HepG2 (cell line): Measurements from ENCODE around the gene PUS1. TPM values are rescaled to one million over a fixed set of nuclear protein-coding genes. Genes with fewer than 3 reads are reported as not detected.

Experiments
- ATAC-seq: fragments of 200-7000 bp; cut with Tn5 transposase; 3 replicates; pipeline ENCODE4 v1.9.1; 2020; ENCODE audit warnings: mild to moderate bottlenecking, moderate library complexity
- BruUV-seq: library from RNA; stranded (reverse); fragments of 400-500 nt; replicated peaks from 2 replicates; lab custom pipeline; 2021; lab: Mats Ljungman, UMichigan
- CTCF ChIA-PET: fragments of 300-600 bp; formaldehyde crosslinking; extraction: SDS; loops from one replicate; lab custom pipeline; 2021; ENCODE audit warnings: low total read pairs, inconsistent platforms, low intra/inter-chr PET ratio; lab: Yijun Ruan, JAX
- POLR2A ChIA-PET: fragments of 350-600 bp; sonication (Branson Sonifier 250); formaldehyde crosslinking; loops from one replicate; lab custom pipeline; 2020; ENCODE audit warnings: antibody characterized with exemption, inconsistent platforms; lab: Yijun Ruan, JAX
- DNase-seq: peaks from one replicate; pipeline ENCODE4 v3.0.0-alpha.2; 2015; ENCODE audit warnings: low spot score
- FAIRE-seq: peaks from 3 replicates; lab custom pipeline; 2011; peaks lifted over from hg19 to GRCh38; lab: Jason Lieb, UNC
- H2AFZ ChIP-seq: one replicate; pipeline ENCODE4 v1.6.1; 2011; ENCODE audit warnings: low read length, inconsistent platforms
- H3K27ac ChIP-seq: fragments of 300-600 bp; 3 replicates; pipeline ENCODE4 v1.8.0; 2011; ENCODE audit warnings: mixed run types, mild to moderate bottlenecking, mixed read lengths, low read length, inconsistent platforms; ENCODE audit not compliant: insufficient read depth; ENCODE audit errors: extremely low read length
- H3K27me3 ChIP-seq, 2 experiments: fragments of 200-600 bp in 1 of 2; 2 replicates in 1 of 2; 3 replicates in 1 of 2; pipeline versions ENCODE4 v1.6.0 to v1.8.0; 2011; ENCODE audit warnings: low read length in 2 of 2, mild to moderate bottlenecking in 2 of 2, moderate library complexity in 2 of 2, inconsistent platforms in 1 of 2; ENCODE audit not compliant: insufficient read depth in 2 of 2, control insufficient read depth in 1 of 2
- H3K36me3 ChIP-seq, 2 experiments: fragments of 200-600 bp in 1 of 2; replicated peaks in 1 of 2; 2 replicates in 1 of 2; 3 replicates in 1 of 2; pipeline versions ENCODE4 v1.5.1 to v1.8.0; 2011; ENCODE audit warnings: low read length in 2 of 2, inconsistent platforms in 1 of 2; ENCODE audit not compliant: insufficient read depth in 2 of 2, control insufficient read depth in 1 of 2
- H3K4me1 ChIP-seq: 2 replicates; pipeline ENCODE4 v1.5.1; 2012; ENCODE audit warnings: low read length, inconsistent platforms; ENCODE audit not compliant: insufficient read depth
- H3K4me2 ChIP-seq: 2 replicates; pipeline ENCODE4 v1.6.0; 2011; ENCODE audit warnings: low read depth, low read length, inconsistent platforms
- H3K4me3 ChIP-seq, 3 experiments: fragments of 200-600 bp in 1 of 3; sonication (generic), shearing (Covaris generic) in 1 of 3; replicated peaks in 1 of 3; 2 replicates each; pipeline ENCODE4 v1.5.1; 2011 to 2016; ENCODE audit warnings: low read length in 3 of 3, inconsistent platforms in 2 of 3, low read depth in 2 of 3, mild to moderate bottlenecking in 2 of 3, control low read depth in 1 of 3, mixed read lengths in 1 of 3; ENCODE audit not compliant: insufficient read depth in 1 of 3
- H3K79me2 ChIP-seq: one replicate; pipeline ENCODE4 v1.6.1; 2011; ENCODE audit warnings: low read length, inconsistent platforms; ENCODE audit not compliant: insufficient read depth
- H3K9ac ChIP-seq: 2 replicates; pipeline ENCODE4 v1.6.0; 2011; ENCODE audit warnings: mild to moderate bottlenecking, low read depth, low read length, inconsistent platforms; ENCODE audit not compliant: insufficient read depth
- H3K9me3 ChIP-seq: 2 replicates; pipeline ENCODE4 v1.5.1; 2012; ENCODE audit warnings: mild to moderate bottlenecking, low read length
- H4K20me1 ChIP-seq: 2 replicates; pipeline ENCODE4 v1.6.0; 2011; ENCODE audit warnings: inconsistent platforms, mild to moderate bottlenecking, low read length, moderate library complexity; ENCODE audit not compliant: insufficient read depth
- MED13 ChIP-seq: sonication (generic); formaldehyde crosslinking; IDR thresholded peaks from 2 replicates; pipeline ENCODE4 v1.5.0; 2020; ENCODE audit warnings: missing genetic modification reagents
- POLR2A ChIP-seq, 2 experiments: IDR thresholded peaks; 2 replicates each; pipeline ENCODE4 v1.6.1; 2011; ENCODE audit warnings: low read depth in 2 of 2, low read length in 2 of 2, mild to moderate bottlenecking in 1 of 2, moderate library complexity in 1 of 2; ENCODE audit not compliant: insufficient read depth in 1 of 2
- RBFOX2 ChIP-seq: fragments of 200-400 bp; formaldehyde crosslinking; IDR thresholded peaks from 2 replicates; pipeline ENCODE4 v1.6.1; 2017; ENCODE audit warnings: low read depth, mild to moderate bottlenecking, low read length
- SKI ChIP-seq: fragments of 450-650 bp; IDR thresholded peaks from one replicate; pipeline ENCODE4 v1.6.1; 2018; ENCODE audit warnings: mild to moderate bottlenecking; ENCODE audit not compliant: partially characterized antibody
- ZMYM4 ChIP-seq: sonication (generic); formaldehyde crosslinking; IDR thresholded peaks from 2 replicates; pipeline ENCODE4 v1.8.1; 2023; ENCODE audit warnings: mild to moderate bottlenecking, missing genetic modification reagents
- ZNF629 ChIP-seq: sonication (generic); formaldehyde crosslinking; conservative IDR thresholded peaks from 2 replicates; pipeline ENCODE4 v1.5.0; 2020; ENCODE audit warnings: missing genetic modification reagents
- WGBS: methylation state at CpG from one replicate; pipeline ENCODE4 v1.1.6; 2017; ENCODE audit warnings: low lambda C conversion rate; 5-methylcytosine and 5-hydroxymethylcytosine counted together
- in situ Hi-C: cut with HindIII; loops from 2 replicates; pipeline ENCODE4 v1.10.0; 2017; ENCODE audit warnings: low pct_unique_long_range_greater_than_20kb; ENCODE audit not compliant: extremely low pct_ligation_motif_present
- intact Hi-C: fragments of 100-400 bp; cut with micrococcal nuclease; formaldehyde crosslinking; loops from one replicate; pipeline ENCODE4 v1.10.0; 2022; ENCODE audit not compliant: unreplicated experiment
- polyA plus RNA-seq, 8 experiments: library from polyadenylated mRNA; depleted of rRNA in 3 of 8; stranded (reverse) in 7 of 8; unstranded in 1 of 8; fragments of >200 nt; fragmentation: Illumina TruSeq in 4 of 8; extraction: Trizol in 4 of 8; gene quantifications; 2 replicates each; pipeline versions ENCODE4 v1.2.1 to v1.2.3, GENCODE V29; 2011 to 2016; ENCODE audit warnings: low read depth in 4 of 8, missing spikeins in 1 of 8, mixed read lengths in 1 of 8; ENCODE audit not compliant: insufficient read depth in 1 of 8
- total RNA-seq, 5 experiments: library from RNA; depleted of rRNA; stranded (reverse); fragments of >200 nt; fragmentation: Illumina TruSeq; extraction: Trizol; gene quantifications; 2 replicates each; pipeline ENCODE4 v1.2.3, GENCODE V29; 2016; ENCODE audit warnings: low read depth in 1 of 5

Gene PUS1
- total and polyA plus RNA-seq, 2 of the 13 experiments (the other 11 are each of a cell fraction or from before 2014, with no cell fraction given): 19.2 to 24.7 TPM

DNA sequence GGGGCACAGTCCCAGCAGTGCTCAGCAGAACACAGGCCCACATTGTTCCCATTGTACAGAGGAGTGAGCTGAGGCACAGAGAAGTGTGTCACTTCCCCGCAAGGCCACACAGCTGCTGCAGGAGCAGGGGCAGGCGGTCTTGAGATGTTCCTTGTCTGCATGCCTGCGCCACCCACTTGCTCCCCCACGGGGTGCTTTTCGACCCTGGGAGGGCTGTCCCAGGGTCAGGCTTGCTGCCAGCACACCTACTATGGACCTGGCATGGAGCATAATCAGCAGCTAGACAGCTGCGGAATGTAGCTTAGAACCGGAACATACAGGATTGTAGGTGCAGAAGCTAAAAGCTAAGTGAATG lies 12.9 kb downstream of the PUS1 start:
- no peaks in the 10 kb centered on the region for H3K4me1 ChIP-seq
- H3K27ac ChIP-seq: no peak overlapping the region
- no TSS peak for BruUV-seq
- whole genome bisulfite sequencing: 95% methylated on average over 4 of the region's 7 CpGs
- H3K79me2 ChIP-seq: no peaks in the 10 kb centered on the region
- H3K4me3 ChIP-seq: no peak overlapping the region
- POLR2A ChIA-PET: interaction anchor here (1.3 kb wide), 1 partner anchor 12 kb away, joined by 4 read pairs; no protein-coding TSS in a partner anchor
- no peaks in the 10 kb centered on the region for H4K20me1 ChIP-seq
- H3K36me3 ChIP-seq: peaks cover 9 to 42% of the 10 kb centered on the region in 2 experiments
- FAIRE-seq (no peak), ATAC-seq (no peak), DNase-seq (no peak)
- no peak overlapping the region for H3K4me2 ChIP-seq
- intact Hi-C loops: no loop called here
- TF ChIP-seq POLR2A (IDR thresholded peaks at IDR 0.05; ENCODE audit: insufficient read depth in 1 of 2, low read depth in 2 of 2, low read length in 2 of 2) (0 out of 4 replicates have a peak, but pooled peaks of 1 of the 2 experiments have one; percentile 27), ZNF629 (CRISPR knock-in tag) (peak; percentile 48; the same call in 1 of the 2 replicates), ZMYM4 (CRISPR knock-in tag) (no peak)
- TF ChIP-seq, all 625 proteins: peak for 2
- no peak overlapping the region for H2AFZ ChIP-seq
- in situ Hi-C loops: no loop called here
- H3K27me3 ChIP-seq: no peaks in the 10 kb centered on the region
- CTCF ChIA-PET: no interaction called here
- no peak overlapping the region for H3K9ac ChIP-seq
- no peaks in the 10 kb centered on the region for H3K9me3 ChIP-seq

DNA sequence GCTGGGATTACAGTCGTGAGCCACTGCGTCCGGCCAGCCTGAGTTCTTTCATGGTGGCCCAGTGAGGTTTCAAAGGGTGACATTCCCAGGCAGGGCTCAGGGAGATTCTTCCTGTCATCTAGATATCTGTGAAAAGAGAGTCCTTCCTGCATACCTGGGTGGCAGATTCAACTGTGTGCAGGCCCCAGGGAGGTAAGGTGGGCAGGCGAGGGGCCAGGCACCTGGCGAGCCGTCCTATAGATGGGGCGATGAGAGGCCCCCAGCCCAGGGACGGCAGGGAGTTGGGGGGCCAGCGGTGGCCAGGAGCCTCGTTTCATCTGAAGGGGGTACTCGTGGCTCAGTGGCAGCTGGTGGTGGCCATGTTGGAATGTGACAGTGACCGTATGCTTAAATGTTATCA lies 13.6 kb downstream of the PUS1 start:
- no TSS peak for BruUV-seq
- DNase-seq (no peak), ATAC-seq (no peak), FAIRE-seq (no peak)
- POLR2A ChIA-PET: no interaction called here
- WGBS: 97% methylated on average over 12 of the region's 12 CpGs
- Histone ChIP-seq H3K27me3 (no peaks in the 10 kb centered on the region), H2AFZ (no peak overlapping the region), H3K4me3 (no peak overlapping the region), H4K20me1 (no peaks in the 10 kb centered on the region), H3K36me3 (peaks cover 9 to 42% of the 10 kb centered on the region in 2 experiments), H3K79me2 (no peaks in the 10 kb centered on the region), H3K9me3 (no peaks in the 10 kb centered on the region), H3K4me1 (peaks cover 3% of the 10 kb centered on the region; the same call in 1 of the 2 replicates), H3K9ac (no peak overlapping the region), H3K4me2 (no peak overlapping the region), H3K27ac (no peak overlapping the region)
- in situ Hi-C loops (no loop called here), intact Hi-C loops (no loop called here)
- TF ChIP-seq SKI: no peak
- no peak for TF ChIP-seq MED13 (CRISPR knock-in tag)
- TF ChIP-seq RBFOX2: 0 out of 2 replicates have a peak, but pooled peaks have one; percentile 17
- CTCF ChIA-PET: no interaction called here
